ENCODE results near the gene PRPF18.
"Not testable (repeated sequence)": the region's sequence is repeated elsewhere in the genome, so short reads cannot be mapped to it uniquely, and the experiment has no call there.

Gene PRPF18, protein sequence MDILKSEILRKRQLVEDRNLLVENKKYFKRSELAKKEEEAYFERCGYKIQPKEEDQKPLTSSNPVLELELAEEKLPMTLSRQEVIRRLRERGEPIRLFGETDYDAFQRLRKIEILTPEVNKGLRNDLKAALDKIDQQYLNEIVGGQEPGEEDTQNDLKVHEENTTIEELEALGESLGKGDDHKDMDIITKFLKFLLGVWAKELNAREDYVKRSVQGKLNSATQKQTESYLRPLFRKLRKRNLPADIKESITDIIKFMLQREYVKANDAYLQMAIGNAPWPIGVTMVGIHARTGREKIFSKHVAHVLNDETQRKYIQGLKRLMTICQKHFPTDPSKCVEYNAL

DNA sequence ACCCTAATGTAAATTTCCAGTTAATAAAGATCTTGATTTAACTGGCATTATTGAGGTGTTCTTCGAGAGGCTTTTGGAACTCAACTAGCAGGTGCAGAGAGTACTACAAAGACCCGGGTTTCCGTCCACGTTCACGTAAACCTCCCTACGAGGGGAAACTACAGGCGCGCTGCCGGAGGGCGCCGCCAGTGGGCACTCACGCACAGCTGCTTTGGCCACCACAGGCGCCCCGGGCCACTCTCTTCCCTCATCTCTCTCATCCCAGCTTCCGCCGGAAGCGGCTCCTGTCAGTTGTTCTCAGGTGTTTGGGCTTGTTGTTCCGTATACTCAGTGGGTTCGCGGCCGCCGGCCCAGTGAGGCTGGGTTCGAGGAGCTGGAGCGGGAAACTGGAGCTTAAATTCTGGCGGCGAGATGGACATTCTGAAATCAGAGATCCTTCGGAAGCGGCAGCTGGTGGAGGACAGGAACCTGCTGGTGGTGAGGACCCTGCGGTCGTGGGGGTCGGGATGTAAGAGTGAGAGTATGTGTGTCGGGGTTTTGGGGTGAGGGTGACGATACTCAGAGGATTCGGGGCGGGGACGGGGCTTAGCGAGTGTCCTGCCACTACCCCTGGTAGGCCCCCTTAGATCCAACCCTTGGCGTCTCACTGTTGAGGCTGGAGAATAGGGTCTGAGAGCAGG, at the start of gene PRPF18:
Gene PRPF18 (plus strand): TSS at position 290 of the 680 bp plus-strand sequence. CDS start 122 bp downstream, at position 412.
- DNase-seq (ENCODE audit: low spot score): peak; percentile 89

DNA sequence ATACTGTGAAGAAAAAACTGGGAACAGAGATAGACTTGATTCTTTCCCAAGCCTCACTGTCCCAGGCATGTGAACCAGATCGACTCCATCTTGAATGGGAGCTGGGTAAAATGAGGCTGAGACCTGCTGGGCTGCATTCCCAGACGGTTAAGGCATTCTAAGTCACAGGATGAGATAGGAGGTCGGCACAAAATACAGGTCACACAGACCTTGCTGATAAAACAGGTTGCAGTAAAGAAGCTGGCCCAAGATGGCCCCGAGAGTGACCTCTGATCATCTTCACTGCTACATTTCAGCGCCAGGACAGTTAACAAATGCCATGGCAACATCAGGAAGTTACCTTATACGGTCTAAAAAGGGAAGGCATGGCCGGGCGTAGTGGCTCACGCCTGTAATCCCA, 48.8 kb upstream of the PRPF18 start:
- DNase-seq (ENCODE audit: low spot score): not testable (repeated sequence)

DNA sequence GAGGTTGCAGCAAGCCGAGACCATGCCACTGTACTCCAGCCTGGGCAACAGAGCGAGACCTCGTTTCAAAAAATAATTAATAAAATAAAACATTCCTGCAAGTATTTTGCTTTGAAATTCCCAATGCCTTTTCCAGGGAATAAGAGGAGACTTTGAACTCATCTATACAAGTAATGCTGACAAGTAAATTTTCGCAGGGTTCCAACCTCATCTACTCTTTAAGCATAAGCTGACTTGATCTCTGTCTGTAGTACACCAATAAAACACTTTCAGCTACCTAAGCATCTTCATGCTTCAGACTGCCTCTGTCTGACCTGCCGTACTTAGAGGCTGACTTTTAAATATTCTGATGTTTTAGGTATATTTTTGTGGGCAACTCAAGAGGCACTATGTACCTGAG, 44.2 kb upstream of the PRPF18 start:
- DNase-seq (ENCODE audit: low spot score): no peak

DNA sequence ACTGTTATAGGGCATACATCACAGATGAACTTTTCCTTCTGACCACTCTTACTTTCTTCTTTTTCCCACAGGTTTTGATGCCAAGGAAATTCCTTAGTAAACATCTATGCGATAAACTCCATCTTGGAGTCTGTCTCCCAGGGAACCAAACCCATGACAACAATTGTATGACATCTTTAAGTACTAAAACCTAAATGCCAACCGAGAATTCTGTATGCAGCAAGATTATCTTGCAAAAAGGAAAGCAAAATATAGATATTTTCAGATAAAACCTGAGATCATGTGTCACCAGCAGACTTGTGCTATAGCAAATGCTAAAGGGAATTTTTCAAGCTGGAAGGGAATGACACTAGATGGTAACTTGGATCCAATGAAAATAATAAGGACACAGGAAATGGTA, 36.0 kb upstream of the PRPF18 start:
- DNase-seq (ENCODE audit: low spot score): no peak

DNA sequence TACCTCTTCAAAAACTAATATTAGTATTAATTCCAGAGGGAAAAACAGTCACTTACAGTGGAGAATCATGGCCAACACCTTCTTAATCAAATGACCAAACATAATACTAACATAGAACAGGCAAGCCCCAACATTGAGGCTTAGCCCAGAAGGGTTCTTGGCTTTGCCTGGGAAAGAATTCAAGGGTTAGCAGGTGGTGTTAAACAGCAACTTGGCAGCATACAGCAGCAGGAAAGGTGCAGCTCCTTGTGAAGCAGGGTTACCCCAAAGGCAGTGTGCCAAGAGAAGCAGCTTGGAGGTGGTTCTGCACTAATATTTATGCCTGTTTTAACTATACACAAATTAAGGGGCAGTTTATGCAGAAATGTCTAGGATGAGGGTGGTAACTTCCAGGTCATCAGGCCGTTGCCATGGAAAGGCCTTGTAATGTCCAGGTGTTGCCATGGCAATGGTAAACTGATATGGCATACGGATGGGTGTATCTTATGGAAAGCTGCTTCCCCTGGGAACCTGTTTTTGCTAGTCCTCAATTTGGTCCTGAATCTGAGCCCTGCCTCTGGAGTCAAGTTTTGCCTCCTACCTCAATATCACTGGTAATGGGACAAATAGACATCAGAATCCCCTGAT, 30.8 kb upstream of the PRPF18 start:
- DNase-seq (ENCODE audit: low spot score): no peak

DNA sequence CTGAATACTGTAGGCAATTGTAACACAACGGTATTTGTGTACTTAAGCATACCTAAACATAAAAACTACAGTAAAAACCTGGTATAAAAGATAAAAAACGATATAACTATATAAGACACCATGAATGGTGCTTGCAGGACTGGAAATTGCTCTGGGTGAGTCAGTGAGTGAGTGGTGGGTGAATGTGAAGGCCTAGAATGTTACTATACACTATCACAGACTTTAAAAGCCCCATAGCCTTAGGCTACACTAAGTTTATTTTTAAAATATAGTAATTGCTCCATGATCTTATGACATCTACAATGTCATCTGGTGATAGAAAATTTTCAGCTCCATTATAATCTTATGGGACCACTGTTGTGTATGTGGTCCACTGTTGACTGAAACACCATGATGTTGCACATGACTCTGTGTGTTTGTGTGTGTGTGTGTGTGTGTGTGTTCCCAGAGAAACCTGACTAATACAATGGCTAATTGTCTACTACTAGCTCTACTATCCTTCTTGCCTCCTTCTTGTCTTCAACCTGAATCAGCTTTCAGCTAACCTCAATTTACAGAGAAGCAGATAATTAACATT, 27.6 kb upstream of the PRPF18 start:
- DNase-seq (ENCODE audit: low spot score): no peak

DNA sequence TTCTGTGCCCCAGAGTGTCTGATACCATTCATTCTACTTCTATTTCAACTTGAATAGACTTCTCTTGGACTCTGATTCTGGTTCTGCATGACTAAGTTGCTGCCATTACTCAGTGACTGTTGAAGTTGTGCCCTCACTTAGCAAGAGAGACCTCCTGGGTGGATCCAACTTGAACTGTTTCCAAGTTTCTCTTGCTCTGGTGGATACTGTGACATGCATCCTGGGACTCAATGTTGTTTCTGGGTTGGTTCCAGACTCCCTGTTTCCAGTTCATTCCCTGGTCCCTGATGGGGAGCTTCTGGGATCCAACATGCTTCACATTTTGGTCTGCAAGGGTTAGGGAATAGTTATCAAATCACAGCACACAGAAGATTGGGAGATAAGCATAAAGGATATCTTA, 26.2 kb upstream of the PRPF18 start:
- no peak for DNase-seq (ENCODE audit: low spot score)

DNA sequence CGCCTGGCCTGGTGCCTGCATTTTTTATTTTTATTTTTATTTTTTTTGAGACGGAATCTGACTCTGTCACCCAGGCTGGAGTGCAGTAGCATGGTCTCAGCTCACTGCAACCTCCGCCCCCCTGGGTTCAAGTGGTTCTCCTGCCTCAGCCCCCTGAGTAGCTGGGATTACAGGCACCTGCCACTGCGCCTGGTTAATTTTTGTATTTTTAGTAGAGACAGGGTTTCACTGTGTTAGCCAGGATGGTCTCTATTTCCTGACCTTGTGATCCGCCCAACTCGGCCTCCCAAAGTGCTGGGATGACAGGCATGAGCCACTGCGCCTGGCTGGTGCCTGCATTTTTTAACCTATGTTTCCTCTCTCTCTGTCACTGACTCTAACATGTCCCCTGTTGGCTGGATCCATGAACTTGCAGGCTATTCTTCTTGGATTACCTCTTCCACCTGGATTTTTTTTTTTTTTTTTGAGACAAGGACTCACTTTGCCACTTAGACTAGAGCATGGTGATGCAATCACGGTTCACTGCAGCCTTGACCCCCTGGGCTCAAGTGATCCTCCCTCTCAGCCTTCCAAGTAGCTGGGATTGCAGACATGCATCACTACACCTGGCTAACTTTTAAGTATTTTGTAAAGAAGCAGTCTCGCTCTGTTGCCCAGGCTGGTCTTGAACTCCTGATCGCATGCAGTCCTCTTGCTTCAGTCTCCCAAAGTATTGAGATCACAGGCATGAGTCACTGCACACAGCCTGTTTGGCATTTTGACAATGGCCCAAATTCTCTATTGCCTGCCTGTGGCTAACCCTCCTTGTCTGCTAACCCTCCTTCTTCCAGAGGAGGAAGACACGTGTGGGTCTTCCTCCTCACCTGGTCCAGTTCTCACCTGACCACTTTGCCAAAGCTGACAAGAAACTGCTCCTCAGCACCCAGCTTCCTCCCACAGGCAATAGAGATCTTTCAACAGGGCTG, 23.0 kb upstream of the PRPF18 start:
- no peak for DNase-seq (ENCODE audit: low spot score)

DNA sequence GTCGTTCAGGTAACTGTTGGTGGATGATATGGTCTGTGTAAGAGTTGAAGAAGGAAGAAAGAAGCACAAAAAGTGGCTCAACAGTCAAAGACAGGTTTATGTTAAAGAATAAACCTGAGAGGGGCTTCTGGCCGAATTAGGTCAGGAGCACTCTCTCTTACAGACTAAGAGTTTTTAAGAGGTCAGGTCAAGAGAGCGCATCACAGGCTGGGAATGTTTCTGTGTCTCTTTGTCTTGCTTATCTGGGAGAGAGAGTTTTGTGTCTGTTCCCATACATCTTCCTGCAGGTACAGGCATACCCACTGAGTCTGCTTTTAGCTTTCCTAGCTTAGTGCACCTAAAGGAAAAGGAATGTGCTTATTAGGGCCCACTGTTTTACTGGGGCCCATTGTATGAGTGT, 22.2 kb upstream of the PRPF18 start:
- no peak for DNase-seq (ENCODE audit: low spot score)

DNA sequence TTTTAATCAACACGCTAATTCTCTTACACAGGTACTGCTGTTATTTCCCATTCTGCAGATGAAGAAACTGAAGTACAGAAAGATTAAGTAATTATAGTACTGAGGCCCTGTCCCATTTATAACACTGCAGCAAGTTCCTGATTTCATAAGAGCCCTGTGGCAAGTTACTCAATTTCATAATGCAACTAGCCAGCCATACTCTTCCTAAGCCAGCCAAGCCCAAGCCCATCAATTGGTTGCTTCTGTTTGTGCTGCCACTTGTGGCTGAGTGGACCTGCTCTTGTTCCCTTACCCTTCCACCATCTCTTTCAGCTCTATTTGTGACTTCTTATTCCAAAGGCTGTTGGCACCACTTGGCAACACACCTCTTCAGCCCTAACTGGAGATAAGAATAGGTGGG, 19.7 kb upstream of the PRPF18 start:
- no peak for DNase-seq (ENCODE audit: low spot score)

DNA sequence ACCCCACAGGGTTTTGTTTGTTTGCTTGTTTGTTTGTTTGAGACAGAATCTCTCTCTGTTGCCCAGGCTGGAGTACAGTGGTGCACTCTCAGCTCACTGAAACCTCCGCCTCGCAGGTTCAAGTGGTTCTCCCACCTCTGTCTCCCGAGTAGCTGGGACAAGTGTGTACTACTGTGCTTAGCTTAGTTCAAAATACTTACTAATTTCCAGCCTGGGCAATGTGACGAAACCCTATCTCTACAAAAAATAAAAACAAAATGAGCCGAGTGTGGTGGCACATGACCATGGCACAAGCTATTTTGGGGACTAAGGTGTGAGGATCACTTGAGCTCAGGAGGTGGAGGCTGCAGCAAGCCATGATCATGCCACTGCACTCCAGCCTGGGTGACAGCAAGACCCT, 15.2 kb upstream of the PRPF18 start:
- no peak for DNase-seq (ENCODE audit: low spot score)

DNA sequence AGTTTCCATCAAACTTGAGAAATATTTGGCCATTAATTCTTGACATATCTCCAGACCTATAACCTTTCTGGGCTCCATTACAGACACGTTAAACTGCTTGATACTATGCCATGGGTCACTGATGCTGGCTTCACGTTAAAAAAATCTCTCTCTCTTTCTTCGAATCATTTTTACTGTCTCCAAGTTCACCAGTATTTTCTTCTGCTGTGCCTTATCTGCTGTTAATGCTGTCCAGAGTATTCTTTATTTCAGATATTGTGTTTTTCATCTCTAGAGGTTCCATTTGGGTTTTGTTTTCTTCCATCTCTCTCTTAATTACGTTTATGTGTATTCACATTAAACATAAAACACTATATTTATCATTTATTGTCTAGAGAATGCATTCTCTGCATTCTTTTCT, 12.8 kb upstream of the PRPF18 start:
- DNase-seq (ENCODE audit: low spot score): no peak

DNA sequence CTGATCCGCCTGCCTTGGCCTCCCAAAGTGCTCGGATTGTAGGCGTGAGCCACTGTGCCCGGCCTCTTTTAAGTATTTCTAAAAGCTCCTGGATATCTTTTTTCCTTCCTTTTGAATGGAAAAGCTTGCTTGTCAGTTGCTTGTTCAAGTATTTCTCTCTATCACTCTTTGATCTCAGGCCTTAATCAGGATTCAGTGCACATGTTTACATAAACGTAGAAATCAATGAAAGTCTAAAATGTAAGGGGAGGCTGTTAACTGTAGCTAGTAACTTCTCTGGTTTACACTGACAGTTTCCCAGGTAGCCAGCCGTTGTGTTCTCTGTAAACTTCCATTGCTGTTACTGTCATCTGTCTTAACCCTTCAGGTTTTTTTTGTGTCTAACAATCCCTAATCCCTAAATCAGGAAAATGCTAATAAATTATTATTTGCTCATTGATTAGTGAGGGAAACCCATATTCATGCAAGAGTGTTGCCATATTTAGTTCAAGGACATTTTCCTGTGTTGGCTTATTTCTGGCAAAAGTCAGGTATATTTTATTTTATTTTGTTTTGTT, 1.5 kb upstream of the PRPF18 start:
- no peak for DNase-seq (ENCODE audit: low spot score)

DNA sequence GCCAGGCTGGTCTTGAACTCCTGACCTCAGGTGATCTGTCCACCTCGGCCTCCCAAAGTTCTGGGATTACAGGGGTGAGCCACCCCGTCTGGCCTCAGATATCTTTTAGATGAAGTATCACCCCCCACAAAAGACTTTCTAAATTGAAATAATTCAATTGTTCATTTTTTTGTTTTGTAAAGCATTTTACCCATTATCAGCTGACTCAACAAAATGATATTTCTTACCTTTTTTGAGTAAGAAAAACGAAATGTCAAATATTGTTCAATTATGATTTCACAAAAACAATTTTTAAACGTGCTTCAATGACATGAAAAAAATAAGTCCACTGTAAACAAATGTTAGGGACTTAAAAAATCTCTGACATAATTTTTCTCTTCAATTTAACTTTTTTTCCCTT, 822 bp upstream of the PRPF18 start:
- DNase-seq (ENCODE audit: low spot score): no peak

DNA sequence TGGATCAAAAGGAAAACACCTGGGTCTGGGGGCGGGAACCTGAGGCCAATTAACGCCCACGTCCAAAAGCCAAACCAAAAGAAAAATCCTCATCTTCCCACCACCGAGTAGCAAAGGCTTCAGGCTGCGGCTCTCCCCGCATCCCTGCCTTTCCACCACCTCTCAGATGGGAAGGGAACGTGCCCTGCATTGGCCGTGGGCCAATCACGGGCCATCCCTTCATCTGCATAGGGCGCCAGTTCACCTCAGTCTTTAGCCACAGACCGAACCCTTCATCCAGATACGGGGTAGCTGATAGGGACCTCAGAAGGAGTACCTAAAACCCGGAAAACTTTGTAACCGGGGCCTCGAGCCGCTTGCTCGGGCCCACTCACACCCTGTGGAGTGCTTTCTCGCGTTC, 626 bp downstream of the PRPF18 start:
- DNase-seq (ENCODE audit: low spot score): no peak

DNA sequence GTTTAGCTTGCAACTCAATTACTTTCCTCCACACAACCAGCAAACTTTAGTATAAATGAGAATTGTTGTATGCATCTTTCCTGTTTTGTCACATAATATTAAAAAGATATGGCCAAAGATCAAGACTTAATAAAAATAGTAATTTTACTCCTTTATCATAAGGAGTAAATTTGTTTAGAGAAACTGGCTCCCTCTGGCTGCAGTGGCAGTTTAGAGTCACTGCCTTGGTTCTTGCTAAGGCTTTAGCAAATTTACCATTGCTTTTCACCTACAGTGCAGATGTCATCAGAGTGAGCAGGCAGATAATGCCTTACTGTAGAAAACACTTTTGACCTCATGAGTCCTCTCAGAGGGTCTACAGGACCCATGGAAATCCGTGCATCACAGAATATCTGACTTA, 2.6 kb downstream of the PRPF18 start:
- DNase-seq (ENCODE audit: low spot score): no peak

DNA sequence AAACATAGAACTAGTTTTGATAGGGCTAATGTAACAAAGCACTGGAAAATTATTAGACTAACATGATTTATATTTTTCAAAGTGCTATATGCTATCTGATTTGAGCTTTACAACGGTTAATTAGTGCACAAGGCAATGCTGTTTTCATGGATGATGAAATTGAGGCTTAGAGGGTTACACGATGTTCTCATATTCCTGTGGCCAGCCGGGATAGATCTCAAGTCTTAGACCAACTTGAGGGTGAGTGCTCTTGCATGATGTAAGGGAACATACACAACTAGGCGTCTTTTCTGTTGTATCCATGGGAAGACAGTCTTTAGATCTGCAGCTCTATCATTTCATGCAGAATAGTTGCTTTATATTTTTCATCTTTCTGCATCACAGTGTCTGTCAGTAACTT, 4.1 kb downstream of the PRPF18 start:
- no peak for DNase-seq (ENCODE audit: low spot score)

DNA sequence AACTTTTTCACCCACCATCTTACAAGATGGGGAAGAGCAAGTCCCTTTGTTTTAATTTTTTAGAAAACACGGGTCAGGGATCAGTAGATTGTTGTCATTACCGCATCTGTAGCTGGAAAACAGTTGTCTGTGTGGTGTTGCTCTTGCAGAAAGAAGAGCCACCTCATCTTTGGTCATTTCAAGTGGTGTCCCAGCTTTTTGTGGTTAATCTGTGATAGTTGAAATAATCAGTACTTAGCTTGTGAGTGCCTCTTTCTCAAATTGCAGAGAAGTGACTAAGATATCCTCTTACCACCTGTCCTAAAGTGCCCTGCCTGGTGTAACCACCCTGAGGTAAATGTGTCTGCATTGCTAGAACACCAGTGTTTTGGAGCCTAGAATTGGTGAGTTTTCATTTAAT, 5.5 kb downstream of the PRPF18 start:
- DNase-seq (ENCODE audit: low spot score): no peak

DNA sequence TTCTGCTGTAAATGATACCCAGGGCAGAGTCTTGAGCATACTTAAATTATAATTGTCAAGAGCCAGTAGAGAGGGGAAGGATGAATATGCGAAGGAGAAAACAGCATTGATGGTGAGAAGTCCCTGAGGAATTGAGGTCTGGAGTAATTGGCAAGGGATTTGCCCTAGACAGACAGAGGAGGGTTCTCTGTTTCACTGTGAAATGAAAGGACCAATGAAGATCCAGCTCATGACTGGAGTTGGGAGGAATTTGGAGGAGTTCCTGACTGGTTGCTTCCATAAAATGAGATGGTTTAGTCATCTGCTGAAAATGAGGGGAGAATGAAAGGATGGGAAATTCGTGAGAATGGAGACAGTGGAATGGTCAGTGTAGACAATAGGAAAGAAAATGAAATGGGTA, 6.8 kb downstream of the PRPF18 start:
- no peak for DNase-seq (ENCODE audit: low spot score)

DNA sequence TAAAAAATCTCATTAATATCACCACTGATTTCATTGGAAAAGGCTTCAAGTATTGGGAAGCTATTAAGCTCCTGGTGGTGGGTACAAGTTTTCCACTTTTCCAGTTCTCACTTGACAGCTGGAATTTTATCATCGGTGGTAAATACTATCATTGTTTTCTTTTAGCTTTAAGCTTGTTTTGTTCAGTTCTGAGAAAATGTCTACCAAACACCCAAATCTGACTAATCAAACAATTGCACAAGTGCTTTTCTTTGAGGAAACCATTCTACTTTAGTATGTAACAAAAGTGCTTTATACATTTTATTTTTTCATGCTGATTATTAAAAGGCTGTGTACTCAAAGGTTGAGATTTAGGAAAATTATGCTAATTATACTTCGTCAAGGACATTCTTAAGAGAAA, 7.9 kb downstream of the PRPF18 start:
- DNase-seq (ENCODE audit: low spot score): no peak

DNA sequence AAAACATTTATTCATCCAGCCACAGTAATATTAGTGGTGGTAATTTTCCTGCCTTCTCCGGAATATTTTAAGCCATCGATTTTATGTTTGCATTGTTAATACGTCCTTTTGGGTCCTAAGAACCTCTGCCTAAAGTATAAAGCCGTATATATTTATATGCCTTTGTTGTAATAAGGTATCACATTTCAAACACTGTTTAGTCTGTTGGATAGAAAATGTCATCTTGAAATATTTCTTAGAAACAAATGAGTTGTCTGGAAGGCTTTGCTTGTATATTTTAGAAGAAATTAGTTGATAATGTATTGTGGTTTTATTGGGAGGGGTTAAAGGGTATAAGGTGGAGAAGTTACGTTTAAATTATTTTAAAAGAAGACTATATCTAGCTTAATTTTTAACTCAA, 11.1 kb downstream of the PRPF18 start:
- no peak for DNase-seq (ENCODE audit: low spot score)
